ENCODE data around the gene FYB1. TPM values are rescaled to one million over a fixed set of nuclear protein-coding genes. Genes with fewer than 3 reads are reported as not detected.
A peak's percentile ranks its signal among the peaks of the same experiment; 100 is the strongest.

Gene FYB1
- total and polyA plus RNA-seq, 2 experiments from 2014 or later = not detected

- Histone ChIP-seq H3K36me3 (ENCODE audit: insufficient read depth) (peaks cover 16% of the 10 kb centered on the region; the same call in 1 of the 2 replicates), H4K20me1 (replicated peaks; ENCODE audit: insufficient read depth) (no peaks in the 10 kb centered on the region; the same call in 1 of the 2 replicates), H3K4me1 (ENCODE audit: insufficient read depth) (peaks cover 35% of the 10 kb centered on the region), H3K79me2 (replicated peaks; ENCODE audit: insufficient read depth) (peaks cover 98% of the 10 kb centered on the region), H3K4me3 (no peak overlapping the region), H3K27ac (ENCODE audit: low read depth) (no peak overlapping the region), H3K27me3 (ENCODE audit: insufficient read depth) (no peaks in the 10 kb centered on the region), H2AFZ (no peak overlapping the region), H3K9me2 (ENCODE audit: insufficient read depth) (no peaks in the 10 kb centered on the region), H3F3A (replicated peaks; ENCODE audit: low read depth) (no peaks in the 10 kb centered on the region), H3K4me2 (peak overlapping the region; percentile 8; the same call in 1 of the 2 replicates)
- peaks cover 30% of the 10 kb centered on the region for H3K36me3 Mint-ChIP-seq (ENCODE audit: low read depth)
- TF ChIP-seq STAT1 (IDR thresholded peaks at IDR 0.05; ENCODE audit: unreplicated experiment) (no peak), NANOG (IDR thresholded peaks at IDR 0.05; ENCODE audit: borderline replicate concordance) (no peak), EZH2phosphoT487 (IDR thresholded peaks at IDR 0.05; ENCODE audit: unreplicated experiment) (no peak), ETS1 (IDR thresholded peaks at IDR 0.05) (no peak), ZNF114 (CRISPR knock-in tag; IDR thresholded peaks at IDR 0.05) (no peak), POLR2AphosphoS5 (IDR thresholded peaks at IDR 0.05; ENCODE audit: low read depth) (no peak), JUNB (IDR thresholded peaks at IDR 0.05; ENCODE audit: unreplicated experiment) (no peak), ZNF331 (CRISPR knock-in tag; IDR thresholded peaks at IDR 0.05; ENCODE audit: low read depth) (no peak)
- no peak overlapping the region for H3K27ac Mint-ChIP-seq
- H3K27me3 Mint-ChIP-seq (ENCODE audit: insufficient read depth, low read depth, poor library complexity) = peaks cover 9% of the 10 kb centered on the region
- peaks cover 28% of the 10 kb centered on the region for H3K4me1 Mint-ChIP-seq
- H3K9me3 Mint-ChIP-seq = peaks cover 26% of the 10 kb centered on the region
- no peak overlapping the region for H3K4me3 Mint-ChIP-seq
- no peak for DNase-seq (ENCODE audit: low spot score)
- ATAC-seq = no peak
Measured at GRCh38 chr5:39062530-39062929, 156.8 kb downstream of the FYB1 start.

GRCh38 chr5:39062104-39062503, 157.3 kb downstream of the FYB1 start:
- no peak overlapping the region for H3K27ac Mint-ChIP-seq
- no peak overlapping the region for H3K4me3 Mint-ChIP-seq
- no peak overlapping the region for H2AFZ ChIP-seq
- peaks cover 32% of the 10 kb centered on the region for H3K4me1 ChIP-seq (ENCODE audit: insufficient read depth)
- H3K27me3 ChIP-seq (ENCODE audit: insufficient read depth) = no peaks in the 10 kb centered on the region
- H3K4me2 ChIP-seq = no peak overlapping the region
- no peak overlapping the region for H3K27ac ChIP-seq (ENCODE audit: low read depth)
- DNase-seq (ENCODE audit: low spot score) (no peak), ATAC-seq (no peak)
- no peaks in the 10 kb centered on the region; the same call in 1 of the 2 replicates for H4K20me1 ChIP-seq (replicated peaks; ENCODE audit: insufficient read depth)
- peaks cover 21% of the 10 kb centered on the region for H3K9me3 Mint-ChIP-seq
- H3K4me1 Mint-ChIP-seq = peaks cover 26% of the 10 kb centered on the region
- H3K27me3 Mint-ChIP-seq (ENCODE audit: insufficient read depth, low read depth, poor library complexity) = peaks cover 9% of the 10 kb centered on the region
- peaks cover 26% of the 10 kb centered on the region for H3K36me3 Mint-ChIP-seq (ENCODE audit: low read depth)
- no peaks in the 10 kb centered on the region for H3K9me2 ChIP-seq (ENCODE audit: insufficient read depth)
- no peak overlapping the region for H3K4me3 ChIP-seq
- H3K36me3 ChIP-seq (ENCODE audit: insufficient read depth) = peaks cover 13% of the 10 kb centered on the region; the same call in 1 of the 2 replicates
- H3K79me2 ChIP-seq (replicated peaks; ENCODE audit: insufficient read depth) = peaks cover 98% of the 10 kb centered on the region
- no peaks in the 10 kb centered on the region for H3F3A ChIP-seq (replicated peaks; ENCODE audit: low read depth)
- TF ChIP-seq STAT1 (IDR thresholded peaks at IDR 0.05; ENCODE audit: unreplicated experiment) = no peak
- TF ChIP-seq EZH2phosphoT487 (IDR thresholded peaks at IDR 0.05; ENCODE audit: unreplicated experiment) = no peak
- no peak for TF ChIP-seq ZNF331 (CRISPR knock-in tag; IDR thresholded peaks at IDR 0.05; ENCODE audit: low read depth)
- no peak for TF ChIP-seq JUNB (IDR thresholded peaks at IDR 0.05; ENCODE audit: unreplicated experiment)
- TF ChIP-seq POLR2AphosphoS5 (IDR thresholded peaks at IDR 0.05; ENCODE audit: low read depth) = no peak
- no peak for TF ChIP-seq ETS1 (IDR thresholded peaks at IDR 0.05)
- TF ChIP-seq EZH2 (IDR thresholded peaks at IDR 0.05; ENCODE audit: low read depth, unreplicated experiment) = no peak
- TF ChIP-seq CREB1 (CRISPR knock-in tag; IDR thresholded peaks at IDR 0.05; ENCODE audit: low read depth) = no peak
- TF ChIP-seq ZNF114 (CRISPR knock-in tag; IDR thresholded peaks at IDR 0.05) = no peak
- TF ChIP-seq CTCF (conservative IDR thresholded peaks at IDR 0.05; ENCODE audit: low read depth in 2 of 2) = no peak
- TF ChIP-seq, protein P1, sequence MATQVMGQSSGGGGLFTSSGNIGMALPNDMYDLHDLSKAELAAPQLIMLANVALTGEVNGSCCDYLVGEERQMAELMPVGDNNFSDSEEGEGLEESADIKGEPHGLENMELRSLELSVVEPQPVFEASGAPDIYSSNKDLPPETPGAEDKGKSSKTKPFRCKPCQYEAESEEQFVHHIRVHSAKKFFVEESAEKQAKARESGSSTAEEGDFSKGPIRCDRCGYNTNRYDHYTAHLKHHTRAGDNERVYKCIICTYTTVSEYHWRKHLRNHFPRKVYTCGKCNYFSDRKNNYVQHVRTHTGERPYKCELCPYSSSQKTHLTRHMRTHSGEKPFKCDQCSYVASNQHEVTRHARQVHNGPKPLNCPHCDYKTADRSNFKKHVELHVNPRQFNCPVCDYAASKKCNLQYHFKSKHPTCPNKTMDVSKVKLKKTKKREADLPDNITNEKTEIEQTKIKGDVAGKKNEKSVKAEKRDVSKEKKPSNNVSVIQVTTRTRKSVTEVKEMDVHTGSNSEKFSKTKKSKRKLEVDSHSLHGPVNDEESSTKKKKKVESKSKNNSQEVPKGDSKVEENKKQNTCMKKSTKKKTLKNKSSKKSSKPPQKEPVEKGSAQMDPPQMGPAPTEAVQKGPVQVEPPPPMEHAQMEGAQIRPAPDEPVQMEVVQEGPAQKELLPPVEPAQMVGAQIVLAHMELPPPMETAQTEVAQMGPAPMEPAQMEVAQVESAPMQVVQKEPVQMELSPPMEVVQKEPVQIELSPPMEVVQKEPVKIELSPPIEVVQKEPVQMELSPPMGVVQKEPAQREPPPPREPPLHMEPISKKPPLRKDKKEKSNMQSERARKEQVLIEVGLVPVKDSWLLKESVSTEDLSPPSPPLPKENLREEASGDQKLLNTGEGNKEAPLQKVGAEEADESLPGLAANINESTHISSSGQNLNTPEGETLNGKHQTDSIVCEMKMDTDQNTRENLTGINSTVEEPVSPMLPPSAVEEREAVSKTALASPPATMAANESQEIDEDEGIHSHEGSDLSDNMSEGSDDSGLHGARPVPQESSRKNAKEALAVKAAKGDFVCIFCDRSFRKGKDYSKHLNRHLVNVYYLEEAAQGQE (IDR thresholded peaks at IDR 0.05; ENCODE audit: unreplicated experiment) = no peak

Data from GM23338 (cell line).